IMR-90 (cell line): ENCODE data around the gene CDH23.

Experiments
- CTCF ChIP-seq: conservative IDR thresholded peaks from 2 replicates; pipeline ENCODE4 v1.5.1; 2012; ENCODE audit warnings: mild to moderate bottlenecking, low read depth, low read length, improper control_type of control experiment
- RAD21 ChIP-seq: IDR thresholded peaks from 2 replicates; pipeline ENCODE4 v1.6.1; 2012; ENCODE audit warnings: low read length, improper control_type of control experiment

DNA sequence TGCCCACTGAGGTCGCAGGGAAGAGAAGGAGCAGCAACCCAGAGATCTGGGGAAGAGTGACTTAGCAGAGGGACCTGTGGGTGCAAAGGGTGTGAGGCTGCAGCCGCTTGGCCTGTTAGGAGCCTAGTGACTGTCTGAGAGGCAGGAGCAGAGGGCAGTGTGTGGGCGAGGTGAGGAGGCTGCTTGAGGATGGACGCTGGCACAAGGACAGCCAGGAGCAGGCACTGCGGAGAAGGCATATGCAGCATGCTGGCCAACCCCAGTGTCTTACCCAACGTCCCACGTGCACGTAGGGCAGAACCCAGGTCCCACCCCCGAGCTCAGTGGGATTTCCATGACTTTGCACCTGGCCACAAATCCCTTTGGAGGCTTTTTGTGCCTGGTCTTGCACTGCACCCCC is 268.7 kb downstream of the CDH23 start:
- TF ChIP-seq CTCF, result no peak
- no peak for TF ChIP-seq RAD21
